ENCODE measurements around the gene MICALL2.

MICALL2 gene

GRCh38 chr7:1468203-1468602 is 8.9 kb upstream of the MICALL2 start:
- no peak for DNase-seq (ENCODE audit: low read depth)

GRCh38 chr7:1466524-1467271 is 7.4 kb upstream of the MICALL2 start:
- DNase-seq (ENCODE audit: low read depth) = no peak

GRCh38 chr7:1464694-1465093 is 5.4 kb upstream of the MICALL2 start:
- no peak for DNase-seq (ENCODE audit: low read depth)

- DNase-seq (ENCODE audit: low read depth) = no peak
Observed at GRCh38 chr7:1463676-1464223, 4.5 kb upstream of the MICALL2 start.

- DNase-seq (ENCODE audit: low read depth) = no peak
Observed at GRCh38 chr7:1461646-1462375, 2.5 kb upstream of the MICALL2 start.

GRCh38 chr7:1460821-1461645 is 1.8 kb upstream of the MICALL2 start:
- no peak for DNase-seq (ENCODE audit: low read depth)

GRCh38 chr7:1459920-1460820 is 900 bp upstream of the MICALL2 start:
- no peak for DNase-seq (ENCODE audit: low read depth)

GRCh38 chr7:1459512-1459892 is 232 bp upstream of the MICALL2 start:
- peak; percentile 90 for DNase-seq (ENCODE audit: low read depth)

- DNase-seq (ENCODE audit: low read depth) = no peak
Observed at GRCh38 chr7:1457949-1458682, 1.2 kb downstream of the MICALL2 start.

GRCh38 chr7:1457059-1457948 is 2.0 kb downstream of the MICALL2 start:
- DNase-seq (ENCODE audit: low read depth) = no peak

GRCh38 chr7:1455955-1456354 is 3.3 kb downstream of the MICALL2 start:
- DNase-seq (ENCODE audit: low read depth) = no peak

- no peak for DNase-seq (ENCODE audit: low read depth)
Observed at GRCh38 chr7:1455241-1455939, 3.9 kb downstream of the MICALL2 start.

GRCh38 chr7:1454542-1454941 is 4.7 kb downstream of the MICALL2 start:
- no peak for DNase-seq (ENCODE audit: low read depth)

GRCh38 chr7:1452205-1452604 is 7.1 kb downstream of the MICALL2 start:
- DNase-seq (ENCODE audit: low read depth) = no peak

- DNase-seq (ENCODE audit: low read depth) = no peak
Observed at GRCh38 chr7:1450987-1451386, 8.3 kb downstream of the MICALL2 start.

- DNase-seq (ENCODE audit: low read depth) = no peak
Observed at GRCh38 chr7:1450431-1450830, 8.8 kb downstream of the MICALL2 start.

- DNase-seq (ENCODE audit: low read depth) = no peak
Observed at GRCh38 chr7:1449951-1450350, 9.3 kb downstream of the MICALL2 start.

- no peak for DNase-seq (ENCODE audit: low read depth)
Observed at GRCh38 chr7:1449501-1449900, 9.8 kb downstream of the MICALL2 start.

- no peak for DNase-seq (ENCODE audit: low read depth)
Observed at GRCh38 chr7:1448958-1449357, 10.3 kb downstream of the MICALL2 start.

Measured in stimulated activated CD8-positive, alpha-beta memory T cell treated with anti-CD3 and anti-CD28 coated beads, Interleukin-15, amount 100 ng/mL, for 24 hours (primary cell).